CD4-positive, alpha-beta T cell (primary cell): ENCODE measurements around the gene KLHL3. TPM values are rescaled to one million over a fixed set of nuclear protein-coding genes. Genes with fewer than 3 reads are reported as not detected.

Experiments used
- ATAC-seq: fragments of 200-7000 bp; cut with Tn5 transposase; one replicate; pipeline ENCODE4 v1.10.0; 2022; ENCODE audit warnings: mild to moderate bottlenecking; ENCODE audit not compliant: poor library complexity
- CTCF ChIA-PET: fragments of 350-600 bp; sonication (Branson Sonifier 250); formaldehyde crosslinking; loops from one replicate; lab custom pipeline; 2021; ENCODE audit warnings: antibody characterized with exemption, inconsistent platforms; lab: Charles Lee
- POLR2A ChIA-PET: fragments of 350-600 bp; sonication (Branson Sonifier 250); formaldehyde crosslinking; loops from one replicate; lab custom pipeline; 2021; ENCODE audit warnings: antibody characterized with exemption, inconsistent platforms; lab: Charles Lee
- DNase-seq, 14 experiments: peaks; one replicate each; pipeline ENCODE4 v3.0.0-alpha.2; 2013 to 2020; ENCODE audit warnings: mixed read lengths in 2 of 14
- H3K27ac ChIP-seq, 2 donors: one replicate each; pipeline versions ENCODE4 v1.5.1 to v1.7.0; 2013; ENCODE audit warnings: low read length in 2 of 2, low read depth in 1 of 2, mild to moderate bottlenecking in 1 of 2
- H3K27me3 ChIP-seq, 2 experiments: 1 replicate in 1 of 2; 2 replicates in 1 of 2; pipeline versions ENCODE4 v1.6.1 to v1.7.0; 2013; ENCODE audit warnings: low read length in 2 of 2, control low read depth in 1 of 2, mild to moderate bottlenecking in 1 of 2, moderate library complexity in 1 of 2; ENCODE audit not compliant: insufficient read depth in 2 of 2, control insufficient read depth in 1 of 2
- H3K36me3 ChIP-seq: one replicate; pipeline ENCODE4 v1.6.1; 2013; ENCODE audit warnings: low read length, control low read depth; ENCODE audit not compliant: insufficient read depth
- H3K4me1 ChIP-seq: one replicate; pipeline ENCODE4 v1.6.1; 2013; ENCODE audit warnings: low read length, control low read depth; ENCODE audit not compliant: insufficient read depth
- H3K4me3 ChIP-seq: one replicate; pipeline ENCODE4 v1.5.1; 2013; ENCODE audit warnings: mild to moderate bottlenecking, low read length, moderate library complexity
- H3K9me3 ChIP-seq, 2 experiments: 1 replicate in 1 of 2; 2 replicates in 1 of 2; pipeline versions ENCODE4 v1.6.1 to v1.7.0; 2013; ENCODE audit warnings: low read length in 2 of 2, mild to moderate bottlenecking in 2 of 2, control low read depth in 1 of 2, moderate library complexity in 1 of 2; ENCODE audit not compliant: control insufficient read depth in 1 of 2, insufficient read depth in 1 of 2
- H3K27ac Mint-ChIP-seq: one replicate; pipeline ENCODE4 v1.8.0; 2020; ENCODE audit warnings: mixed read lengths
- H3K27me3 Mint-ChIP-seq: one replicate; pipeline ENCODE4 v1.8.0; 2021; ENCODE audit warnings: mixed read lengths
- H3K36me3 Mint-ChIP-seq: one replicate; pipeline ENCODE4 v1.8.0; 2021; ENCODE audit warnings: low read depth, mixed read lengths
- H3K4me1 Mint-ChIP-seq: one replicate; pipeline ENCODE4 v1.8.0; 2021; ENCODE audit warnings: low read depth, mixed read lengths
- H3K4me3 Mint-ChIP-seq: one replicate; pipeline ENCODE4 v1.8.0; 2020; ENCODE audit warnings: mild to moderate bottlenecking, mixed read lengths
- H3K9me3 Mint-ChIP-seq: one replicate; pipeline ENCODE4 v1.8.0; 2020; ENCODE audit warnings: mixed read lengths
- intact Hi-C, 2 experiments: fragments of 100-400 bp; cut with DNase I in 1 of 2; cut with micrococcal nuclease in 1 of 2; formaldehyde crosslinking; loops; one replicate each; pipeline versions ENCODE4 v1.15.1 to v1.9.0; 2023 to 2025; cut with DNase I, micrococcal nuclease
- total RNA-seq, 174 experiments: library from RNA in 2 of 174; stranded (reverse) in 2 of 174; gene quantifications; one replicate each; pipeline ENCODE4 v1.2.3 and lab custom pipeline; 2021 to 2026
- TF ChIP-seq, protein P1 (sequence below): fragments of 200-600 bp; IDR thresholded peaks from one replicate; pipeline ENCODE4 v1.8.0; 2022; ENCODE audit warnings: antibody characterized with exemption, mild to moderate bottlenecking

The KLHL3 gene
- total RNA-seq, 2 experiments from 2014 or later, result 22.0 to 25.9 TPM

DNA sequence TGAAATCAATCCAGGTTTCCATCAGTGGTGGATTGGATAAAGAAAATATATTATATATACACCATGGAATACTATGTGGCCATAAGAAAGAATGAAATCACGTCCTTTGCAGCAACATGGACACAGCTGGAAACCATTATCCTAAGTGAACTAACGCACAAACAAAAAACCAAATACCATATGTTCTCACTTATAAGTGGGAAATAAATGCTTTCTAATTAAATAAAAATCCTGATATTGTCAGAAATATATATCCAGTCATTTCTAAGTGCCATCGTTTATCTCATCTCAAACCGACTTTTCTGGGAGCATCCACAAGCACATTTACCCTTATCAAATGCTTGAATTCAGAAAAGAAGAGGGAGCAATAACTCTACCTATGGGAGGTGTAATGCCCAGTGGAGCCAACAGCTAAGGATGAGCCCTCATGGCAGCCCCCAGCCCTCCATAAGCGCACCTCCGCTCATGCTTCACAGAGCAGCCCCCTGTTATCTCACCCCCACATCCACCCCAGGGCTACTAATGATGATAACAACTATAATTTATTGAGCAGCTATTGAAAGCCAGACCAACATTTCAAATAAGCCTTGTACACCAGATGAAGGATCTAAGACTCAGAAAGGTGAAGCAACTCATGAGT lies 135.0 kb downstream of the KLHL3 start:
- Histone ChIP-seq H3K9me3 (no peaks in the 10 kb centered on the region), H3K27me3 (peaks cover 9 to 21% of the 10 kb centered on the region in 2 experiments), H3K4me3 (no peak overlapping the region), H3K4me1 (no peaks in the 10 kb centered on the region), H3K27ac (no peak overlapping the region), H3K36me3 (no peaks in the 10 kb centered on the region)
- no peaks in the 10 kb centered on the region for H3K9me3 Mint-ChIP-seq
- TF ChIP-seq, protein P1, sequence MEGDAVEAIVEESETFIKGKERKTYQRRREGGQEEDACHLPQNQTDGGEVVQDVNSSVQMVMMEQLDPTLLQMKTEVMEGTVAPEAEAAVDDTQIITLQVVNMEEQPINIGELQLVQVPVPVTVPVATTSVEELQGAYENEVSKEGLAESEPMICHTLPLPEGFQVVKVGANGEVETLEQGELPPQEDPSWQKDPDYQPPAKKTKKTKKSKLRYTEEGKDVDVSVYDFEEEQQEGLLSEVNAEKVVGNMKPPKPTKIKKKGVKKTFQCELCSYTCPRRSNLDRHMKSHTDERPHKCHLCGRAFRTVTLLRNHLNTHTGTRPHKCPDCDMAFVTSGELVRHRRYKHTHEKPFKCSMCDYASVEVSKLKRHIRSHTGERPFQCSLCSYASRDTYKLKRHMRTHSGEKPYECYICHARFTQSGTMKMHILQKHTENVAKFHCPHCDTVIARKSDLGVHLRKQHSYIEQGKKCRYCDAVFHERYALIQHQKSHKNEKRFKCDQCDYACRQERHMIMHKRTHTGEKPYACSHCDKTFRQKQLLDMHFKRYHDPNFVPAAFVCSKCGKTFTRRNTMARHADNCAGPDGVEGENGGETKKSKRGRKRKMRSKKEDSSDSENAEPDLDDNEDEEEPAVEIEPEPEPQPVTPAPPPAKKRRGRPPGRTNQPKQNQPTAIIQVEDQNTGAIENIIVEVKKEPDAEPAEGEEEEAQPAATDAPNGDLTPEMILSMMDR, result no peak
- ChIA-PET CTCF (no interaction called here), POLR2A (no interaction called here)
- H3K4me1 Mint-ChIP-seq, result no peaks in the 10 kb centered on the region
- H3K27me3 Mint-ChIP-seq, result peaks cover 52% of the 10 kb centered on the region
- intact Hi-C loops, result no loop called here
- H3K36me3 Mint-ChIP-seq, result no peaks in the 10 kb centered on the region
- H3K27ac Mint-ChIP-seq, result no peak overlapping the region
- H3K4me3 Mint-ChIP-seq, result no peak overlapping the region
- no peak for DNase-seq
- ATAC-seq, result no peak

GRCh38 chr5:137599457-137599856 lies 136.4 kb downstream of the KLHL3 start:
- H3K27me3 Mint-ChIP-seq, result peaks cover 53% of the 10 kb centered on the region
- DNase-seq (no peak), ATAC-seq (no peak)
- no peaks in the 10 kb centered on the region for H3K36me3 Mint-ChIP-seq
- H3K4me1 Mint-ChIP-seq, result no peaks in the 10 kb centered on the region
- no peak overlapping the region for H3K4me3 ChIP-seq
- intact Hi-C loops, result no loop called here
- H3K4me3 Mint-ChIP-seq, result no peak overlapping the region
- no peaks in the 10 kb centered on the region for H3K36me3 ChIP-seq
- H3K27ac Mint-ChIP-seq, result no peak overlapping the region
- H3K27me3 ChIP-seq, result peaks cover 9 to 21% of the 10 kb centered on the region in 2 experiments
- POLR2A ChIA-PET, result no interaction called here
- no peaks in the 10 kb centered on the region for H3K9me3 Mint-ChIP-seq
- CTCF ChIA-PET, result no interaction called here
- no peaks in the 10 kb centered on the region for H3K9me3 ChIP-seq
- H3K4me1 ChIP-seq, result no peaks in the 10 kb centered on the region
- H3K27ac ChIP-seq, result no peak overlapping the region
- TF ChIP-seq, protein P1, result no peak

DNA sequence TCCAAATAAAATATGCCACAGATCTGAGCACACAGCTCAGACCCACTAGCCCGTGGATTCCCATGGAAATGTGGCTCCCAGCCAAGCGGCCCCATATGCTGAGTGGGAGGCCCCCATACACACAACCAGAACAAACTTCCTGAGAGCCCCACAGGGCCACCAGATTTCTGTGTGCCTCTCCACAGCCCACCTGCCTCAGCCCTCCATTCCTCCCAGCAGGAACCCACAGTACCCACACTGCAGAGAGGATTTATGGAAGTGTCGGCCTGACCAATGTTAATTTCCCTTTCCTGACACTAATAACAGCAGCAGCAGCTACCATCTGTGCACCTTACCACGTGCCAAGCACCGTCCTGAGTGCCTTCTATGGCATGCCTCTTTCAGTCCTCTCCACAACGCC lies 137.5 kb downstream of the KLHL3 start:
- Histone ChIP-seq H3K27ac (no peak overlapping the region), H3K4me3 (no peak overlapping the region), H3K36me3 (no peaks in the 10 kb centered on the region), H3K27me3 (peaks cover 9 to 21% of the 10 kb centered on the region in 2 experiments), H3K4me1 (no peaks in the 10 kb centered on the region), H3K9me3 (no peaks in the 10 kb centered on the region)
- Mint-ChIP-seq H3K9me3 (no peaks in the 10 kb centered on the region), H3K4me1 (no peaks in the 10 kb centered on the region), H3K36me3 (no peaks in the 10 kb centered on the region), H3K27me3 (peaks cover 59% of the 10 kb centered on the region), H3K4me3 (no peak overlapping the region), H3K27ac (no peak overlapping the region)
- DNase-seq, result no peak
- intact Hi-C loops, result no loop called here
- TF ChIP-seq, protein P1, result no peak
- CTCF ChIA-PET, result no interaction called here
- no peak for ATAC-seq
- POLR2A ChIA-PET, result no interaction called here
